ENCODE data around the gene NAT16. TPM values are rescaled to one million over a fixed set of nuclear protein-coding genes. Genes with fewer than 3 reads are reported as not detected.

Gene NAT16
- total and polyA plus RNA-seq, 2 experiments from 2014 or later, result 0.27 TPM; not detected in 1

GRCh38 chr7:101169838-101170551, 10.1 kb downstream of the NAT16 start:
- Histone ChIP-seq H3K9me3 (ENCODE audit: low read depth) (no peaks in the 10 kb centered on the region), H3K4me3 (no peak overlapping the region), H3K27me3 (peaks cover 100% of the 10 kb centered on the region), H3K4me1 (ENCODE audit: low read depth) (peaks cover 11% of the 10 kb centered on the region), H3K27ac (no peak overlapping the region), H3K36me3 (no peaks in the 10 kb centered on the region)
- peak; percentile 97 for TF ChIP-seq CTCF (IDR thresholded peaks at IDR 0.05; ENCODE audit: low read depth, low read length)
- peak; percentile 65 to 69 for DNase-seq (ENCODE audit: low read depth in 1 of 2, low spot score in 1 of 2)

- H3K36me3 ChIP-seq, result no peaks in the 10 kb centered on the region
- no peak for TF ChIP-seq CTCF (IDR thresholded peaks at IDR 0.05; ENCODE audit: low read depth, low read length)
- H3K27me3 ChIP-seq, result peaks cover 100% of the 10 kb centered on the region
- DNase-seq (ENCODE audit: low read depth in 1 of 2, low spot score in 1 of 2), result no peak
- H3K4me1 ChIP-seq (ENCODE audit: low read depth), result peaks cover 14% of the 10 kb centered on the region
- H3K9me3 ChIP-seq (ENCODE audit: low read depth), result no peaks in the 10 kb centered on the region
- no peak overlapping the region for H3K27ac ChIP-seq
- H3K4me3 ChIP-seq, result no peak overlapping the region
These were observed 10.8 kb downstream of the NAT16 start for GRCh38 chr7:101169110-101169837.

- no peaks in the 10 kb centered on the region for H3K9me3 ChIP-seq (ENCODE audit: low read depth)
- H3K4me1 ChIP-seq (ENCODE audit: low read depth), result peaks cover 20% of the 10 kb centered on the region
- H3K36me3 ChIP-seq, result no peaks in the 10 kb centered on the region
- H3K4me3 ChIP-seq, result no peak overlapping the region
- no peak overlapping the region for H3K27ac ChIP-seq
- no peak for TF ChIP-seq CTCF (IDR thresholded peaks at IDR 0.05; ENCODE audit: low read depth, low read length)
- no peak for DNase-seq (ENCODE audit: low read depth in 1 of 2, low spot score in 1 of 2)
- H3K27me3 ChIP-seq, result peaks cover 100% of the 10 kb centered on the region
These were observed 11.6 kb downstream of the NAT16 start for GRCh38 chr7:101168412-101169049.

- H3K27me3 ChIP-seq, result peaks cover 100% of the 10 kb centered on the region
- no peak overlapping the region for H3K27ac ChIP-seq
- no peak for DNase-seq (ENCODE audit: low read depth in 1 of 2, low spot score in 1 of 2)
- H3K4me3 ChIP-seq, result no peak overlapping the region
- H3K9me3 ChIP-seq (ENCODE audit: low read depth), result no peaks in the 10 kb centered on the region
- H3K36me3 ChIP-seq, result no peaks in the 10 kb centered on the region
- H3K4me1 ChIP-seq (ENCODE audit: low read depth), result peaks cover 17% of the 10 kb centered on the region
- no peak for TF ChIP-seq CTCF (IDR thresholded peaks at IDR 0.05; ENCODE audit: low read depth, low read length)
These were observed 12.3 kb downstream of the NAT16 start for GRCh38 chr7:101167645-101168411.

Measured in cardiac muscle cell (in vitro differentiated cells and primary cell).